Stimulated activated CD4-positive, alpha-beta T cell treated with anti-CD3 and anti-CD28 coated beads, Interleukin-2, amount 100 ng/mL, for 48 hours (primary cell): ENCODE results near the gene TPRG1.

ENCODE experiments used
- DNase-seq, 2 donors: peaks; one replicate each; pipeline ENCODE4 v3.0.0-alpha.2; 2020

The TPRG1 gene

GRCh38 chr3:189167027-189167766, 4.6 kb upstream of the TPRG1 start:
- DNase-seq: no peak

GRCh38 chr3:189168711-189169110, 3.1 kb upstream of the TPRG1 start:
- no peak for DNase-seq

- DNase-seq: no peak
These were observed 2.0 kb upstream of the TPRG1 start for GRCh38 chr3:189169728-189170127.

- no peak for DNase-seq
These were observed 1.2 kb upstream of the TPRG1 start for GRCh38 chr3:189170559-189170958.

- DNase-seq: no peak
These were observed 1.1 kb downstream of the TPRG1 start for GRCh38 chr3:189172668-189173419.

- no peak for DNase-seq
These were observed 12.8 kb downstream of the TPRG1 start for GRCh38 chr3:189184566-189184965.

- no peak for DNase-seq
These were observed 14.3 kb downstream of the TPRG1 start for GRCh38 chr3:189186101-189186500.

GRCh38 chr3:189188466-189188865, 16.7 kb downstream of the TPRG1 start:
- DNase-seq: no peak

- no peak for DNase-seq
These were observed 21.0 kb downstream of the TPRG1 start for GRCh38 chr3:189192725-189193124.

GRCh38 chr3:189195302-189195701, 23.5 kb downstream of the TPRG1 start:
- DNase-seq: no peak

GRCh38 chr3:189202106-189202505, 30.3 kb downstream of the TPRG1 start:
- DNase-seq: no peak

- no peak for DNase-seq
These were observed 30.8 kb downstream of the TPRG1 start for GRCh38 chr3:189202583-189202982.

- no peak for DNase-seq
These were observed 32.5 kb downstream of the TPRG1 start for GRCh38 chr3:189204167-189204866.

GRCh38 chr3:189204937-189205336, 33.2 kb downstream of the TPRG1 start:
- no peak for DNase-seq

GRCh38 chr3:189210251-189210770, 38.5 kb downstream of the TPRG1 start:
- no peak for DNase-seq

GRCh38 chr3:189212681-189213080, 40.9 kb downstream of the TPRG1 start:
- no peak for DNase-seq

- DNase-seq: no peak
These were observed 42.9 kb downstream of the TPRG1 start for GRCh38 chr3:189214651-189215050.

GRCh38 chr3:189222927-189223636, 51.3 kb downstream of the TPRG1 start:
- no peak for DNase-seq

GRCh38 chr3:189225431-189225830, 53.7 kb downstream of the TPRG1 start:
- no peak for DNase-seq

- no peak for DNase-seq
These were observed 55.5 kb downstream of the TPRG1 start for GRCh38 chr3:189227249-189227648.

- DNase-seq: no peak
These were observed 57.5 kb downstream of the TPRG1 start for GRCh38 chr3:189229196-189229828.

GRCh38 chr3:189232790-189233189, 61.0 kb downstream of the TPRG1 start:
- DNase-seq: no peak
